HL-60 (cell line): ENCODE measurements around the gene BAD.

Experiments
- DNase-seq, 2 experiments: peaks; one replicate each; pipeline ENCODE4 v3.0.0-alpha.2; 2010 to 2020; ENCODE audit warnings: low read depth in 1 of 2, low spot score in 1 of 2
- H3K27ac ChIP-seq: fragments of 250-450 bp; sonication (Bioruptor Pico); replicated peaks from 2 replicates; pipeline ENCODE4 v1.5.1; 2020; ENCODE audit warnings: mild to moderate bottlenecking, moderate library complexity
- H3K27me3 ChIP-seq: fragments of 250-450 bp; sonication (Bioruptor Pico); 2 replicates; pipeline ENCODE4 v1.5.1; 2021; ENCODE audit warnings: mild to moderate bottlenecking, moderate library complexity; ENCODE audit not compliant: insufficient read depth, poor library complexity, severe bottlenecking
- H3K4me3 ChIP-seq: replicated peaks from 2 replicates; pipeline ENCODE4 v1.5.1; 2011; ENCODE audit warnings: mild to moderate bottlenecking, control low read depth, low read length; ENCODE audit not compliant: insufficient read depth
- GABPA ChIP-seq: IDR thresholded peaks from 2 replicates; pipeline ENCODE4 v1.6.1; 2012; ENCODE audit warnings: low read depth
- POLR2AphosphoS5 ChIP-seq: IDR thresholded peaks from 2 replicates; pipeline ENCODE4 v1.6.1; 2012; ENCODE audit warnings: low read depth
- SPI1 ChIP-seq: IDR thresholded peaks from 2 replicates; pipeline ENCODE4 v1.6.1; 2012; ENCODE audit warnings: low read depth, mild to moderate bottlenecking, borderline replicate concordance
- TF ChIP-seq, protein P1 (sequence below): IDR thresholded peaks from one replicate; pipeline ENCODE4 v1.5.1; 2011; ENCODE audit warnings: low read length, control low read depth, inconsistent platforms; ENCODE audit not compliant: insufficient read depth
- TF ChIP-seq, protein P2 (sequence below): IDR thresholded peaks from 2 replicates; pipeline ENCODE4 v1.6.1; 2012; ENCODE audit warnings: low read depth; ENCODE audit not compliant: insufficient replicate concordance

BAD gene

DNA sequence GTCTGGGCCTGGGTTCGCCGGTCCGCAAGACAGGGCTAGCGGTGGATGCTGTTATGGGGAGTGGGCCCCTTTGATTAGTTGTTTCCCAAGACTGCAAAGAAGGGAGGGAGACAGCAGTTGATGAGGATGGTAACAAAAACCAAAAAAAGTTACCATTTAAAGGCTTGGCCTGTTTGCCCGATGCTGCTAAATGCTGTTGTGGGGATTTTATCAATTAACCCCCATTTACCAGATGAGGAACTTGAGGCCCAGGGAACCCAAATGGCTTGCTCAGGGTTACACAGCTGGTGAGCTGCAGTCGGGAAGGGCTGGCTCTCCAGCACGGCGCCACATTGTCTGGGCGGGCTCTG lies 61.8 kb downstream of the BAD start:
- TF ChIP-seq, protein P1, sequence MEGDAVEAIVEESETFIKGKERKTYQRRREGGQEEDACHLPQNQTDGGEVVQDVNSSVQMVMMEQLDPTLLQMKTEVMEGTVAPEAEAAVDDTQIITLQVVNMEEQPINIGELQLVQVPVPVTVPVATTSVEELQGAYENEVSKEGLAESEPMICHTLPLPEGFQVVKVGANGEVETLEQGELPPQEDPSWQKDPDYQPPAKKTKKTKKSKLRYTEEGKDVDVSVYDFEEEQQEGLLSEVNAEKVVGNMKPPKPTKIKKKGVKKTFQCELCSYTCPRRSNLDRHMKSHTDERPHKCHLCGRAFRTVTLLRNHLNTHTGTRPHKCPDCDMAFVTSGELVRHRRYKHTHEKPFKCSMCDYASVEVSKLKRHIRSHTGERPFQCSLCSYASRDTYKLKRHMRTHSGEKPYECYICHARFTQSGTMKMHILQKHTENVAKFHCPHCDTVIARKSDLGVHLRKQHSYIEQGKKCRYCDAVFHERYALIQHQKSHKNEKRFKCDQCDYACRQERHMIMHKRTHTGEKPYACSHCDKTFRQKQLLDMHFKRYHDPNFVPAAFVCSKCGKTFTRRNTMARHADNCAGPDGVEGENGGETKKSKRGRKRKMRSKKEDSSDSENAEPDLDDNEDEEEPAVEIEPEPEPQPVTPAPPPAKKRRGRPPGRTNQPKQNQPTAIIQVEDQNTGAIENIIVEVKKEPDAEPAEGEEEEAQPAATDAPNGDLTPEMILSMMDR, result no peak
- TF ChIP-seq SPI1 (no peak), GABPA (no peak), POLR2AphosphoS5 (no peak; the same call in 1 of the 2 replicates)
- TF ChIP-seq, protein P2, sequence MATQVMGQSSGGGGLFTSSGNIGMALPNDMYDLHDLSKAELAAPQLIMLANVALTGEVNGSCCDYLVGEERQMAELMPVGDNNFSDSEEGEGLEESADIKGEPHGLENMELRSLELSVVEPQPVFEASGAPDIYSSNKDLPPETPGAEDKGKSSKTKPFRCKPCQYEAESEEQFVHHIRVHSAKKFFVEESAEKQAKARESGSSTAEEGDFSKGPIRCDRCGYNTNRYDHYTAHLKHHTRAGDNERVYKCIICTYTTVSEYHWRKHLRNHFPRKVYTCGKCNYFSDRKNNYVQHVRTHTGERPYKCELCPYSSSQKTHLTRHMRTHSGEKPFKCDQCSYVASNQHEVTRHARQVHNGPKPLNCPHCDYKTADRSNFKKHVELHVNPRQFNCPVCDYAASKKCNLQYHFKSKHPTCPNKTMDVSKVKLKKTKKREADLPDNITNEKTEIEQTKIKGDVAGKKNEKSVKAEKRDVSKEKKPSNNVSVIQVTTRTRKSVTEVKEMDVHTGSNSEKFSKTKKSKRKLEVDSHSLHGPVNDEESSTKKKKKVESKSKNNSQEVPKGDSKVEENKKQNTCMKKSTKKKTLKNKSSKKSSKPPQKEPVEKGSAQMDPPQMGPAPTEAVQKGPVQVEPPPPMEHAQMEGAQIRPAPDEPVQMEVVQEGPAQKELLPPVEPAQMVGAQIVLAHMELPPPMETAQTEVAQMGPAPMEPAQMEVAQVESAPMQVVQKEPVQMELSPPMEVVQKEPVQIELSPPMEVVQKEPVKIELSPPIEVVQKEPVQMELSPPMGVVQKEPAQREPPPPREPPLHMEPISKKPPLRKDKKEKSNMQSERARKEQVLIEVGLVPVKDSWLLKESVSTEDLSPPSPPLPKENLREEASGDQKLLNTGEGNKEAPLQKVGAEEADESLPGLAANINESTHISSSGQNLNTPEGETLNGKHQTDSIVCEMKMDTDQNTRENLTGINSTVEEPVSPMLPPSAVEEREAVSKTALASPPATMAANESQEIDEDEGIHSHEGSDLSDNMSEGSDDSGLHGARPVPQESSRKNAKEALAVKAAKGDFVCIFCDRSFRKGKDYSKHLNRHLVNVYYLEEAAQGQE, result no peak
- Histone ChIP-seq H3K27me3 (no peaks in the 10 kb centered on the region), H3K27ac (no peak overlapping the region), H3K4me3 (no peak overlapping the region)
- DNase-seq, result no peak

DNA sequence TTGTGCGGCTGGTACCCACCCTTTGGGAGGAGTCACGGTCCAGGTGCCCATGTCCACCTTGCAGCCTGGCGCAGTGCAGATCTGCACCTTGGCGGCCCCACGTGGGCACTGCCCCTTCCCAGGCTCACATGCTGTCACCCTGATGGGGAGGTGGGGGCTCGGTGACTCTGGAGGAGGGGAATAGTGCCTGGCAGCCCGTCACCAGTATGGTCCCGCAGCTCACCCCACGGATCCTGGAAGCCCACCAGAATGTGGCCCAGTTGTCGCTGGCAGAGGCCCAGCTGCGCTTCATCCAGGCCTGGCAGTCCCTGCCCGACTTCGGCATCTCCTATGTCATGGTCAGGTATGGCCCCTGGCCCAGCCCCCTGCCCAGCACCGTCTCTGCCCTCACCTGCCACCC lies 63.7 kb downstream of the BAD start:
- DNase-seq, result no peak
- Histone ChIP-seq H3K4me3 (no peak overlapping the region), H3K27me3 (no peaks in the 10 kb centered on the region), H3K27ac (no peak overlapping the region)
- TF ChIP-seq, protein P1, result no peak
- TF ChIP-seq POLR2AphosphoS5, result no peak; the same call in 1 of the 2 replicates
- TF ChIP-seq, protein P2, result no peak
- no peak for TF ChIP-seq SPI1
- no peak for TF ChIP-seq GABPA

DNA sequence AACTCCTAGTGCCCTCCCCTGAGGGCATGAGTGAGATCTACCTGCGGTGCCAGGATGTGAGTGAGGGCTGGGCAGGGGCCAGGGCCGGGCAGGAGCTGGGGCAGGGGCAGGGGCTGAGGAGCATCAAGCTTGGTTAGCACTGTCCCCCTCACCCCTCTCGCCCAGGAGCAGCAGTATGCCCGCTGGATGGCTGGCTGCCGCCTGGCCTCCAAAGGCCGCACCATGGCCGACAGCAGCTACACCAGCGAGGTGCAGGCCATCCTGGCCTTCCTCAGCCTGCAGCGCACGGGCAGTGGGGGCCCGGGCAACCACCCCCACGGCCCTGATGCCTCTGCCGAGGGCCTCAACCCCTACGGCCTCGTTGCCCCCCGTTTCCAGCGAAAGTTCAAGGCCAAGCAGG lies 64.2 kb downstream of the BAD start:
- TF ChIP-seq, protein P2, result no peak
- TF ChIP-seq GABPA (no peak), POLR2AphosphoS5 (no peak), SPI1 (no peak)
- TF ChIP-seq, protein P1, result no peak
- H3K27ac ChIP-seq, result no peak overlapping the region

More for the DNA sequence above, 64.2 kb downstream of the BAD start:
- no peak for DNase-seq
- H3K27me3 ChIP-seq, result no peaks in the 10 kb centered on the region
- no peak overlapping the region for H3K4me3 ChIP-seq
